ENCODE measurements around the gene GDF7.

- TF ChIP-seq POLR2A (IDR thresholded peaks at IDR 0.05; ENCODE audit: low read depth, low read length) (no peak), TAF1 (IDR thresholded peaks at IDR 0.05; ENCODE audit: borderline replicate concordance, low read depth, low read length) (no peak), POLR2AphosphoS5 (IDR thresholded peaks at IDR 0.05; ENCODE audit: low read depth, low read length) (no peak)
These were observed 23.9 kb upstream of the GDF7 start for GRCh38 chr2:20643060-20643459.
